HG02943 (cell line): ENCODE data around the gene PJVK.

Experiments used
- ATAC-seq: cut with Tn5 transposase; IDR thresholded peaks from one replicate; pipeline ENCODE4 v1.9.1; 2021; ENCODE audit warnings: mild to moderate bottlenecking, low read depth, moderate library complexity; ENCODE audit not compliant: unreplicated experiment

The PJVK gene

GRCh38 chr2:178479275-178479616 lies 28.1 kb downstream of the PJVK start:
- no peak for ATAC-seq

- ATAC-seq, result no peak
Measured at GRCh38 chr2:178479758-178480226, 28.6 kb downstream of the PJVK start.

- ATAC-seq, result peak; percentile 59
Measured at GRCh38 chr2:178480227-178481181, 29.3 kb downstream of the PJVK start, which contains the start of gene PLEKHA3. PLEKHA3 (plus strand) TSS chr2:178480457; CDS start chr2:178480870, 413 bp downstream.

- no peak for ATAC-seq
Measured at GRCh38 chr2:178482437-178482836, 31.3 kb downstream of the PJVK start.

- ATAC-seq, result no peak
Measured at GRCh38 chr2:178484245-178485041, 33.3 kb downstream of the PJVK start.

- ATAC-seq, result no peak
Measured at GRCh38 chr2:178485356-178485755, 34.2 kb downstream of the PJVK start.

DNA sequence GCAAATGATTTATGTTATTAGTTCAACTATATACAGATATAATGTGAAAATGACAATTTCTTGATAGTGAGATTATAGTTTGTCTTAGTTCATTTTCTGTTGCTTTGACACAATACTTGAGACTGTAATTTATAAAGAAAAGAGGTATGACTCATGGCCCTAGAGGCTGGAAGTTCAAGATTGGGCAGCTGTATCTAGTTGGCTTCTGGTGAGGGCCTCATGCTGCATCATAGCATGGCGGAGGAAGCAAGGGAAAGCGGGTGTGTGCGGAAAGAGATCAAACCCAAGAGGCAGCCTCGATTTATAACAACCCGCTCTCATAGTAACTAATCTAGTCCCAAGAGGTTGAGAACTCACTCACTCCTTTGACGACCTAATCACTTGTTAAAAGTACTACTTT lies 40.4 kb downstream of the PJVK start:
- ATAC-seq, result no peak

- ATAC-seq, result no peak
Measured at GRCh38 chr2:178496049-178496448, 44.9 kb downstream of the PJVK start.

DNA sequence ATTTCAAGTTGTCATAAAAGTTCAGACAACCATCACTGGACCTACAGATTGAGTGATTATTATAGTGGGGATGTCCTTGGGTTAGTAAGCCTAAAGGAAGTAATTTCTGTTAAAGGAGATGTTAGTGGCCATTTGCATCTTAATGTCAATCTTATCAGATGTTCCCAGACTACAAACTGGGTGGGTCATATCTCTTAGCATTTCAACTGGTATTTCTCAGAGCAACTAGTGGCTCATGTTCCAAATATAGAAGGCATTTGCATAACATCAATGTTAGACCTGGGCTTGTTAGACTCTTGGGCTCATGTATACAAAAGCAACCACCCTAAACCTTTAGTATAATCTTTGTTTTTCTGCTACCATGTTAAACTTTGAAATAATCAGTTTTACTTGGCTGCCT lies 47.0 kb downstream of the PJVK start:
- ATAC-seq, result no peak

DNA sequence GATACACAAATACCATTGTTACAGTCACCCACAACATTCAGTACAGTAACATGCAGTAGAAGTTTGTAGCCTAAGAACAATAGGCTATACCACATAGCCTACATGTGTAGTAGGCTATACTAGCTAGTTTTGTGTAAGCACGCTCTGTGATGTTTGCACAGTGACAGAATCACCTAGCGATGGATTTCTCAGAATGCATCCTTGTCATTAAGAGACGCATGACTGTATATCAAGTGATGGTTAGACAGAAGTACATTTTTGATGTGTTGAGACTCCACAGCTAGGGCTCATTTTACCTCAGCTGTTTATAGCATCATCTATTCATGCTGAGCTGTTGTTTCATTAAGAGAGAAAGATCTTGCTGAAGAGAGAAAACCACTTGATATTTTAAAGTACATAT lies 48.5 kb downstream of the PJVK start:
- ATAC-seq, result no peak

GRCh38 chr2:178502751-178503150 lies 51.6 kb downstream of the PJVK start:
- no peak for ATAC-seq

- no peak for ATAC-seq
Measured at GRCh38 chr2:178506101-178506500, 54.9 kb downstream of the PJVK start.

DNA sequence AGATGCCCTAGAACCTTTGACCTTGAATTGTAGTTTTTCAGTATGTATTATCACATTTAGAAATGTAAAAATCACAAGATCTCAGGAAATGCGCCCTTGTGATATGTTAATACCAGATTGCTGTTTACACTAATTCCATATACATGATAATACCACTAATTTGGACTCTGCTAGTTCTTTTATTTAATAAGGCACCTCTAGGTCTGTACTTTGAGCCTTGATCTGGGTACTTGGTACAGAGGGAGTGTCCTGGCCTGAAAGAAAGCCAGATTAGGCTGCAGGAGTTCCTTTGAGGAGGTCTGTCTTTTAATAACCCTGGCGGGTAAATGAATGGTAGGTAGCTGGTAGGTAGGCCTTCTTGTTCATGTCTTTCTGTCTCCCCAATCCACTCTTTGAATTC lies 55.3 kb downstream of the PJVK start:
- no peak for ATAC-seq

DNA sequence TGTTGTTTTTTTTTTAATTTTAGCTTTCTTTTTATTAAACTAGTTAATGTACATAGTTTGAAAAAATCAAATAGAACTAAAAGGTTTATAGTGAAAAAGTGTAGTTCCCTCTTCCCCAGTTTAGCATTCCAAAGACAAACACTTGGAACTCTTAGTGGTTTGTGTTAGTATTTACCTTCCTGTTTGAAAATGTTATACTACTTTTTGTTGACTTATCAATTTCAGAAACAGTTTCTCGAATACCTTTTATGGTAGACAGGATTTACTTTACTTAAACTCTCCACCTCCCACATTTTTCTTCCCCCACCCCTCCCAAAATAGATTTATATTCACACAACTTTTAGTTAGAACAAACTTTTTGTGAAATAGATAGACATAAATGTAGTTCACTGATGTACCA lies 55.8 kb downstream of the PJVK start:
- ATAC-seq, result no peak

DNA sequence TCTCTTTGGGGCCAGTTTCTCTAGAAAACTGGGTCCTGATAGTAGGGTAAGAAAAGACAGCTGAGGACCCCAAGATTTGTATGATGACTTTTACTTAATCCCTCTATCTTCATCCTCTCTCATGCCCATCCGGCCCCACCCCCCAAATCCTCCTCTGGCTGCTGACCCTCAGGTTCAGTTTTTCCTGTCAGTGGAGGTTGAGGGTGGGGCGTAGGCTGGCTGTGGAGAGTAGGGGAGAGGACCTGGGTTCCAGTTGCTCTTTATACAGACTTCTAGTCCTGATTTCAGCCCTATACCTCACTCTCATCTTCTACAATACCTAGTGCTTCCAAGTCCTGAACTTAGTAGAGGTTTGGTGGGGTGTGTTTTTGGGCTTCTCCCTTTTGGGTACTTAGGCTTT lies 57.5 kb downstream of the PJVK start:
- ATAC-seq, result no peak

- no peak for ATAC-seq
Measured at GRCh38 chr2:178510384-178510783, 59.2 kb downstream of the PJVK start.
